ENCODE data around the gene PPWD1. TPM values are rescaled to one million over a fixed set of nuclear protein-coding genes. Genes with fewer than 3 reads are reported as not detected.

PPWD1 gene
- 10 to 100 TPM; 51.3 to 60.7 TPM for total RNA-seq

DNA sequence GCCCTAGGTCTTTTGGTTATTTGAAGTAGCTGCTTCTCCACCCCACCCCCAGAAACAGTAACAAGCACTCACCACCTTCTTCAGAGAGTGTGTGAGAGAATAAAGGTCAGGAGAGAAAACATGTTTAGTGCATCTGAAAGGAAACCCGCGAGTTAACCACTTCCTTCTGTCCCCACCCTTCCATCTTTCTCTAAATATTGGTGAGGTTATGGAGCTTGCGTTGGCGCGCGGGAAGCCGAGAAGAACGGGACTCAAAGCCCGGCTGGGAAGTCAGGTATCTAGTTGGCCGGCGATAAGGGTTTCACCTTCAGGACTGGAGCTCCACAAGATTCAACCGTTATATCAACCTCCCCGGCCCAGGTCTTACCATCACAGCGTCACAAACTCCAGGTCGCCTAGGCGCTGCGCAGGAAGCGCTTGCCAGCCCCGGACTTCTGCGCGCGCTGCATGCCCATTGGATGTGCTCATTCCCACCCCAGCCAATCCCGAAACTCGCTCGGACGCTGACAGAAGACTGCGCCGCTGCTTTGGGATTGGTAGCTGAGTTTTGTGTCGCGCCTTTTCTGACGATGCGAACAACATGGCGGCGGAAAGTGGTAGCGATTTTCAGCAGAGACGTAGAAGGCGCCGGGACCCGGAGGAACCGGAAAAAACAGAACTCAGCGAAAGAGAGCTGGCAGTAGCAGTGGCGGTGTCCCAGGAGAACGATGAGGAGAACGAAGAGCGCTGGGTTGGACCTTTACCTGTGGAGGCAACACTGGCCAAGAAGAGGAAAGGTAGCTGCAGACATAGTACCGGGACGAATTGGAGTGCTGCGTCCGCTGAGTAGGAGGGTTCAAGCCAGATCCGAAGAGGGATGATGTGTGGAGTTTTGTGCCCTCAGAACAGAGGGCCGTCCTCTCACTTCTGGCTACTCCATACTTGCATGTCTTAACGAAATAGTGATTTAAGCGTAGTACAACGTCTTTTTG is at the start of gene PPWD1, which contains the start of gene CENPK:
Gene PPWD1 (plus strand): TSS at position 566 of the 971 bp plus-strand sequence. CDS start 15 bp downstream, at position 581.
Gene CENPK (minus strand): TSS at position 438 of the 971 bp plus-strand sequence. CDS start 8,261 bp downstream, outside the sequence.

GRCh38 chr5:65624025-65624570 is 61.0 kb downstream of the PPWD1 start, which contains the start of gene TRIM23:
TSS of gene TRIM23 (minus strand) at chr5:65624333. CDS start at chr5:65624274, 59 bp downstream.

GRCh38 chr5:65624571-65625555 is 61.8 kb downstream of the PPWD1 start, which contains the start of the genes SHLD3 and TRAPPC13:
TSS of gene SHLD3 (plus strand) at chr5:65625027. CDS start at chr5:65629588, 4,561 bp downstream.
TSS of gene TRAPPC13 (plus strand) at chr5:65625027. CDS start at chr5:65625061, 34 bp downstream.

Other genes starting within 250 kb of the PPWD1 start
- 1 to 10 TPM; 2.2 TPM for gene ADAMTS6, start 81.4 kb upstream of the PPWD1 start, total RNA-seq
- gene CENPK, start 128 bp upstream of the PPWD1 start, total RNA-seq: 10 to 100 TPM; 72.9 to 81.0 TPM
- 1 to 10 TPM; 8.7 to 9.0 TPM for gene TRIM23, start 61.0 kb downstream of the PPWD1 start, total RNA-seq
- 1 to 10 TPM; 4.7 to 5.1 TPM for gene SHLD3, start 61.7 kb downstream of the PPWD1 start, total RNA-seq
- 10 to 100 TPM; 20.5 to 21.3 TPM for gene TRAPPC13, start 61.7 kb downstream of the PPWD1 start, total RNA-seq
- 10 to 100 TPM; 17.2 to 20.9 TPM for gene SGTB, start 158.8 kb downstream of the PPWD1 start, total RNA-seq
- 10 to 100 TPM; 10.4 to 10.9 TPM for gene NLN, start 158.9 kb downstream of the PPWD1 start, total RNA-seq

All from activated naive CD4-positive, alpha-beta T cell treated with anti-CD3 and anti-CD28 coated beads, Interleukin-2, amount 10 ng/mL, durations not matched to agents 5 hours and 36 hours (primary cell).